NCI-H82 treated with DMSO at 0.1 percent for 48 hours (cell line): ENCODE data around the gene BGLAP.
A peak's percentile ranks its signal among the peaks of the same experiment; 100 is the strongest.
"Not testable (repeated sequence)": the region's sequence is repeated elsewhere in the genome, so short reads cannot be mapped to it uniquely, and the experiment has no call there.

Experiments used
- DNase-seq: peaks from one replicate; lab custom pipeline; 2025; ENCODE audit not compliant: unreplicated experiment; lab: John Stamatoyannopoulos, UW

Gene BGLAP

DNA sequence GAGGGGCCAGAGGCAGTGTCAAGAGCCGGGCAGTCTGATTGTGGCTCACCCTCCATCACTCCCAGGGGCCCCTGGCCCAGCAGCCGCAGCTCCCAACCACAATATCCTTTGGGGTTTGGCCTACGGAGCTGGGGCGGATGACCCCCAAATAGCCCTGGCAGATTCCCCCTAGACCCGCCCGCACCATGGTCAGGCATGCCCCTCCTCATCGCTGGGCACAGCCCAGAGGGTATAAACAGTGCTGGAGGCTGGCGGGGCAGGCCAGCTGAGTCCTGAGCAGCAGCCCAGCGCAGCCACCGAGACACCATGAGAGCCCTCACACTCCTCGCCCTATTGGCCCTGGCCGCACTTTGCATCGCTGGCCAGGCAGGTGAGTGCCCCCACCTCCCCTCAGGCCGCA, at the start of gene BGLAP:
Gene BGLAP, plus strand, starts transcription at position 259 of the 400 bp plus-strand sequence. Its CDS starts 48 bp downstream, at position 307.
- no peak for DNase-seq

DNA sequence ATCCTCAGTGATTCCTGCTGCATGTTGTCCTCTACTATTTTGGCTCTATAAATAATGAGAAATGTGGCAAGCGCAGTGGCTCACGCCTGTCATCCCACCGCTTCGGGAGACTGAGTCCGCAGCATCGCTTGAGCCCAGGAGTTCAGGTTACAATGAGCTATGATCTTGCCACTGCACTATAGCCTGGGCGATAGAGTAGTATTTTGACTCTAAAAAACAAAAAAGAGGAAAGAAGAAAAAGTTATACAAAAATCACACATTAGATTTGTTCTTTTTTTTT, 48.8 kb upstream of the BGLAP start:
- DNase-seq = no peak

DNA sequence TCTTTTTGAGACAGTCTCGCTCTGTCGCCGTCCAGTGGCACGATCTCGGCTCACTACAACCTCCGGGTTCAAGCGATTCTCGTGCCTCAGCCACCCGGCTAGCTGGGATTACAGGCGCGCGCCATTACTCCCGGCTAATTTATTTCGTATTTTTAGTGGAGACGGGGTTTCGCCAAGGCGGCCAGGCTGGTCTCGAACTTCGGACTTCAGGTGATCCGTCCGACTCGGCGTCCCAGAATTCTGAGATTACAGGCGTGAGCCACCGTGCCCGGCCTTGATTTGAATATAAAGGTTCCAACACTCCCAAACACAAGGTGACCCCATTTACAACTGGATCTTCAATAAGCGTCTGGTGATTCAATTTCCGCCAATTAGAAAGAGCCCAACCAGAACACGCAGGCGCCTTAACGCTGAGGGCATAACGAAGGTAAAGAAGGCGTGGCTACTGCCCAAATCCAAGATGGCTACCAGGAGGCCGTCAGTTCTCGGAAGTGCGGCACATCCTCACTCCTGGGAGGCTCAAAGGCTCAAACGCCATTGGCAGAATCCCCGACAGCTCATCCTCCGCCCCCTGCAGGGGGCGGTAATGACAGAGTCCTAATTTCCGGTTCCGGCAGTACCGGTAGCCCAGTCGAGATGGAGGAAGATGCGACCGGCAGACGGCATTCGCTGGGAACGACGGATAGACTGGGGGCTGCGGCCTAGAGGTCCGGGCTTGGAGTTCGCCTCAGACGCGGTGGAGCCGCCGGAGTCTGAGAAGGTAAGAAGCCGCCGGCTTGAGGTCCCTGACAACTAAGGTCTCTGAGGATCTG, 48.3 kb upstream of the BGLAP start, which contains the start of gene SLC25A44:
Gene SLC25A44, plus strand, starts transcription at position 617 of the 812 bp plus-strand sequence. CDS start 5,744 bp downstream, outside the sequence.
- peak; percentile 99 for DNase-seq

- DNase-seq = no peak
Measured at GRCh38 chr1:156194300-156194652, 47.7 kb upstream of the BGLAP start.

DNA sequence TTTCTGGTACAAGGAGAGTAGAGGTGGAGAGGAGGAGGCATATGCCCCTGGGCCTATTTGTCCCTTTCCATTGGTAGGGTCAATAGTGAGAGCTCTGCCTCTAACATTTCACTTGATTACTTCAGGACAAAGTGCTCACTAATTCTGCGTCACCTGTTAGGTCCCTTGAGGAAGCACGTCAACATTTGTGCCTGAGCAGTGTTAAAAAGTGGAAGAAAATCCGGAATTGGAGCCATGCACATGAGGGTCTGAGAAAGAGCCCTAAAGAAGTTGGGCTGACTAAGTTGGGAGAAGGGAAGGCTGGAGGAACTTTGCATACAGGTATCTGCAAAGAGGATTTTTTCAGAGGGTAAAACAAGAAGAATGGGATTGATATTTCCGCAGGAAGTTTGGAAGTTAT, 46.1 kb upstream of the BGLAP start:
- no peak for DNase-seq

DNA sequence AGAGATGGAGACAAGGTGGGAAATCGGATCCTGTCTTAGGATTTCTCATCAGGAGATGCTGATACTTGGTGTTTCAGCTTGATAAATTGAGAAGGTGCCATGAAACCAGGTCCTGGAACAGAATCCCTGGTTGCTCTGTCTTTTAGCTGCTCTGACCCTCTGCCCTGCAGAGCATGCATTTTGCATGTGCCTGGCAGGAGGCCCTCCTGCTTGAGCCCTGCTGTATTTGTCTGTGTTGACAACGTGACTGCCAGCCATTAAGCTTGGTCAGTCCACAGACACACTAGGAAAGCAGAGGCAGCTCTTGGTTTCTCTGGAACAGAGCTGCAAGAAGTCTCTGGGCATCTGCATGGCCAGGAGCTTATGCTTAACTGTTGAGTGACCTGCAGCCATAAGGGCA, 45.5 kb upstream of the BGLAP start:
- no peak for DNase-seq

DNA sequence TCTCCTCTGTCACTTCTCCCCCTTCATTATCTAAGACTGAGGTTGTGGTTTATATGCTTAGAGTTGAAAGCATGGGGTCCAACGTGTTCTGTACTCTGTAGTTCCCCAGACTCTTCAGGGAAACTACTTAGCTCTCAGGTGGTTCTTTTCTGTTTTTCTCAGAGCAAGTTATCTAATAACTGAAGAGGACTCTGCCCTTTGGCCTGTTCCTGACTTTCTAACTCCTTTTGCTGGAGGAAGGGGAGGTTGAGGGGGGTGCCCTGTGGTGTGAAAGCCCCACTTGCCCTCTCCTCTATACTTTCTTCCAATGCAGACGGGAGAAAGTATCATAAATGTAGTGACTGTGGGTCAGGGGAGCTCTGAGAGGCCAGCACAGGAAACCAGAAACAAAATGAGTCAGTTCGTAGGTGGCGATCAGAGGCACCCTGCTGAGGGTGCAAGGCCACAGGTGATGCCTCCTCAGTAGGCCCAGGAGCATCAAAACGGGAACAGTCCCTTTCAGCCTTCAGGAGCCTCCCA, 43.1 kb upstream of the BGLAP start:
- DNase-seq = no peak

- no peak for DNase-seq
Measured at GRCh38 chr1:156200044-156200443, 41.9 kb upstream of the BGLAP start.

- no peak for DNase-seq
Measured at GRCh38 chr1:156203331-156203730, 38.7 kb upstream of the BGLAP start.

DNA sequence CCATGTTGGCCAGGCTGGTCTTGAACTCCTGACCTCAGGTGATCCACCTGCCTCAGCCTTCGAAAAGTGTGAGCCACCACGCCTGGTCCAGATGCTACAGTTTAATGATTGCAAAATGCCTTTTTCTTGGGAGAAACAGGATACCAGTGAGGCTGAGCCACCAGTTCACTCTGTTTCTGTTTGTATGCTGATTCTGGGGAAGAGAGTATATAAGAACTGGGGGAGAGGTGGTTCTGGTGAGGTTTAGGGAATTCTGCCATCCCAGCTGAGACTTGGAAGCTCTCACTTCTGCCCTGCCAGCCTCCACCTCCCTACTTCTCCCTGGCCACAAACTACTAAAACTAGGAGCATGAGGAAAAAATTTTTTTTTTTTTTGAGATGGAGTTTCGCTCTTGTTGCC, 37.3 kb upstream of the BGLAP start:
- no peak for DNase-seq

GRCh38 chr1:156211243-156211642, 30.7 kb upstream of the BGLAP start:
- DNase-seq = no peak

DNA sequence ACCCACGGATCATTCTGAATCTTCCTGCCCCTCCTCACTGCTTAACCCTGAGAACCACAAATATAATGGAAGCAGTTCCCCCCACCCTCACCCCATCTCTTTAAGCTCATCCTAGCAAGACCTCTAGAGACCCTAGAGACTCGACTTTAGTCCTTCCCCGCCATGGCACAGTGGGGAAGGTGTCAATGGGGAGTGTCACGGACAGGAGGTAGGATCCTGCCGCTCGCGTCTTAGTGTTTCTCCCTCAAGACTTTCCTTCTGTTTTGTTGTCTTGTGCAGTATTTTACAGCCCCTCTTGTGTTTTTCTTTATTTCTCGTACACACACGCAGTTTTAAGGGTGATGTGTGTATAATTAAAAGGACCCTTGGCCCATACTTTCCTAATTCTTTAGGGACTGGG, 29.9 kb upstream of the BGLAP start:
- no peak for DNase-seq

- DNase-seq = peak; percentile 93
Measured at GRCh38 chr1:156212833-156213643, 28.9 kb upstream of the BGLAP start, which contains the start of gene PMF1. PMF1 (plus strand) TSS chr1:156213007; CDS start chr1:156213016, 9 bp downstream.

DNA sequence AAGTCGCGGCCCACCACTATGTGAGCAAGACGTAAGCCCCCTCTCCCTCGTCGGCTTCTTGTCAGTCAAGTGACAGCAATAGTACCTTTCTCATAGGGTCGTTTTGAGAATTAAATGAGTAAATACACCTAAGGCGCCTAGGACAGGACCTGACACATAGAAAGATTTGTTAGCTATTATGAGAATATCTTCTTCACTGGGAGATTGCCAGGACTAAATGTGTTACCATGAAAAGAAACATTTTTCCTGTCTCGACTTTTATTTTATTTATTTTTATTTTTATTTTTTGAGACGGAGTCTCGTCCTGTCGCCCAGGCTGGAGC, 28.4 kb upstream of the BGLAP start:
- no peak for DNase-seq

- DNase-seq = no peak
Measured at GRCh38 chr1:156214024-156214748, 27.8 kb upstream of the BGLAP start.

- not testable (repeated sequence) for DNase-seq
Measured at GRCh38 chr1:156216361-156217086, 25.5 kb upstream of the BGLAP start.

- DNase-seq = no peak
Measured at GRCh38 chr1:156217871-156218270, 24.1 kb upstream of the BGLAP start.

GRCh38 chr1:156220226-156220625, 21.8 kb upstream of the BGLAP start:
- no peak for DNase-seq

DNA sequence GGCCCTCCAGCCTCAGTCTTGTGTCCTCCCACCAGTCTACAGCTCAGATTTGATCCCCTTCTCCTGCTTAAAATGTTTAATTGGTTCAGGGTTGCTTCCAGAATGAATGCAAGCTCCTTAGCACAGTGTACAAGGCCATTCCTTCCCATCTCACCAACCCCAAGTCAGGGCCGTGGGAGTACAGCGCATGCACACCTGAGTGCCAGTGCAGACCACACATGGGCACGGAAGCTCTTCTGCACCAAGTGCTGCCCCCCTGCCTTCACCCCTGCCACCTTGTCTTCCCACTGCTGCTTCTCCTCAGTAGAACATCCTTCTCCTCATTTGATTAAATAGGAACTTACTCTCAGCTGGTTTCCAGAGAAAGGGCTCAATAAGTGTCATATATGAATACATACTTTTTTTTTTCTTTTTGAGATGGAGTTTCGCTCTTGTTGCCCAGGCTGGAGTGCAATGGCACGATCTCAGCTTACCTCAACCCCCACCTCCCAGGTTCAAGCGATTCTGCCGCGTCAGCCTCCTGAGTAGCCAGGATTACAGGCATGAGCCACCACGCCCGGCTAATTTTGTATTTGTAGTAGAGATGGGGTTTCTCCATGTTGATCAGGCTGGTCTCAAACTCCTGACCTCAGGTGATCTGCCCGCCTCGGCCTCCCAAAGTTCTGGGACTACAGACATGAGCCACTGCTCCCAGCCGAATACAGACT, 19.8 kb upstream of the BGLAP start:
- DNase-seq = no peak

GRCh38 chr1:156225677-156226014, 16.3 kb upstream of the BGLAP start:
- no peak for DNase-seq
